ENCODE results near the gene SUGCT. TPM values are rescaled to one million over a fixed set of nuclear protein-coding genes. Genes with fewer than 3 reads are reported as not detected.

Gene SUGCT
- total and polyA plus RNA-seq, 2 of the 13 experiments (the other 11 are each of a cell fraction or from before 2014, with no cell fraction given) = 10.1 to 22.2 TPM

DNA sequence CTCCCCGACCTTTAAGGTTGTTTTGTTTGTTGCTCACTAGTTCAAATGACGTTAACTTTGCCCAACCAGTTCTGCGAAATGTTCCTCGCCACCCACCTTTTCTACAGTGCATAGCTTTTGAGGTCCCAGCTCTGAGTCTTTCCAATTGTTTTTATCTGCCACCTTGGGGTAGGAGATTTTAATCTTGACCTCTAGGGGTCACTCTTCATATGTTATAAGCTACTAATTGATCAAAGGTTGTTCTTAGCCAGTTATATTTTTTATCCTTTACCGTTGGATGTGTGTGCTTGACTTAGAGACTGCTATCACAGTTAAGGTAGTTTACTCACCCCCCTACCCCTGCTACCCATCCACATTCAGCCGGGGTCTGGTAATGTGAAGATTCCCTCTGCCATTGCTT lies 372.4 kb downstream of the SUGCT start:
- Histone ChIP-seq H2AFZ (ENCODE audit: low read length) (no peak overlapping the region), H3K9me3 (ENCODE audit: low read length) (peaks cover 5% of the 10 kb centered on the region; the same call in 1 of the 2 replicates), H3K36me3 (replicated peaks in 1 of 2; ENCODE audit: control insufficient read depth in 1 of 2, insufficient read depth in 2 of 2, low read length in 2 of 2) (no peaks in the 10 kb centered on the region), H3K4me3 (replicated peaks in 1 of 3; ENCODE audit: insufficient read depth in 1 of 3, low read depth in 2 of 3, low read length in 3 of 3) (no peak overlapping the region), H3K27ac (ENCODE audit: extremely low read length, insufficient read depth, low read length) (no peak overlapping the region), H3K79me2 (ENCODE audit: insufficient read depth, low read length) (no peaks in the 10 kb centered on the region), H3K9ac (ENCODE audit: insufficient read depth, low read depth, low read length) (no peak overlapping the region), H4K20me1 (ENCODE audit: insufficient read depth, low read length) (no peaks in the 10 kb centered on the region), H3K4me2 (ENCODE audit: low read depth, low read length) (no peak overlapping the region), H3K4me1 (ENCODE audit: insufficient read depth, low read length) (no peaks in the 10 kb centered on the region), H3K27me3 (ENCODE audit: control insufficient read depth in 1 of 2, insufficient read depth in 2 of 2, low read length in 2 of 2) (no peaks in the 10 kb centered on the region)
- TF ChIP-seq, protein P1, sequence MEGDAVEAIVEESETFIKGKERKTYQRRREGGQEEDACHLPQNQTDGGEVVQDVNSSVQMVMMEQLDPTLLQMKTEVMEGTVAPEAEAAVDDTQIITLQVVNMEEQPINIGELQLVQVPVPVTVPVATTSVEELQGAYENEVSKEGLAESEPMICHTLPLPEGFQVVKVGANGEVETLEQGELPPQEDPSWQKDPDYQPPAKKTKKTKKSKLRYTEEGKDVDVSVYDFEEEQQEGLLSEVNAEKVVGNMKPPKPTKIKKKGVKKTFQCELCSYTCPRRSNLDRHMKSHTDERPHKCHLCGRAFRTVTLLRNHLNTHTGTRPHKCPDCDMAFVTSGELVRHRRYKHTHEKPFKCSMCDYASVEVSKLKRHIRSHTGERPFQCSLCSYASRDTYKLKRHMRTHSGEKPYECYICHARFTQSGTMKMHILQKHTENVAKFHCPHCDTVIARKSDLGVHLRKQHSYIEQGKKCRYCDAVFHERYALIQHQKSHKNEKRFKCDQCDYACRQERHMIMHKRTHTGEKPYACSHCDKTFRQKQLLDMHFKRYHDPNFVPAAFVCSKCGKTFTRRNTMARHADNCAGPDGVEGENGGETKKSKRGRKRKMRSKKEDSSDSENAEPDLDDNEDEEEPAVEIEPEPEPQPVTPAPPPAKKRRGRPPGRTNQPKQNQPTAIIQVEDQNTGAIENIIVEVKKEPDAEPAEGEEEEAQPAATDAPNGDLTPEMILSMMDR (CRISPR knock-in tag; IDR thresholded peaks at IDR 0.05) = peak; percentile 47
- TF ChIP-seq YEATS4 (CRISPR knock-in tag; IDR thresholded peaks at IDR 0.05; ENCODE audit: borderline replicate concordance) = no peak
- ChIA-PET POLR2A (no interaction called here), CTCF (ENCODE audit: low intra/inter-chr PET ratio, low total read pairs) (interaction anchor here (1.4 kb wide), 1 partner anchor 98 kb away, joined by 7 read pairs; no protein-coding TSS in a partner anchor)
- in situ Hi-C loops (cut with HindIII; ENCODE audit: extremely low pct_ligation_motif_present, low pct_unique_long_range_greater_than_20kb) (no loop called here), intact Hi-C loops (cut with micrococcal nuclease; ENCODE audit: unreplicated experiment) (no loop called here)
- FAIRE-seq (no peak), ATAC-seq (no peak), DNase-seq (ENCODE audit: low spot score) (peak; percentile 9)
- BruUV-seq (replicated peaks) = no TSS peak
- WGBS (ENCODE audit: low lambda C conversion rate) = 86% methylated on average over 6 of the region's 6 CpGs

DNA sequence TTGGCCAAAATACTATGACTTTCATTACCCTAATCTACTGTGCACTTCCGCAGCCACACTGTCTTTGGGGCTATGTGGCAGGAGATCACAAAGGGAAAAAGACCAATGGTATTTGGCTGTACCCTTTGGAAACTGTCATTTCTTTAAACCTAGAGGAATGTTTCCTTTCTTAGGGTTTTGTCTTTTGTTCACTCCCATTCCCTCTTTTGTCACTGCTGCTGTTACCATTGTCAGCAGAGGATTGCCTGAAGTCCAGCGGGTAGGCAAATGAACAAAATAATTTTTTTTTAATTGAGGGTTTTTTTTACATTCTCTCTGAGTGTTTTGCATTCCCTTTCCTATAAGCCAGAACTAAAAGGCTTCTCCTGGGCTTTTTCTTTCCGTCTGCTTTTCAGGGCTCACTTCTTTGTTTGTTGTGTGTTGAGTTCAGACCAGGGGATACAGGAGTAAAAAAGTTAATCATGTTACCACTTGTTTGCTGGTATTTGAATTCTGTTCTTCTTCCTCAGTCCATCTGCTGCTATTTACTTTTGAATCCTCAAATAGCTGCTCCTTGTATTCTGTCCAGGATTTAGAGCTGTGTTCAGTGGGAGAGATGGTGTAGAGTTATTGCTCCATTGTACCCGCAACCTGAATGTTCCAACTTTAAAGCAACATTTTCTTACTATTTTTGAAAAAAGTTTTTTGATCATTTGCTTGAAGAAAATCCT lies 374.6 kb downstream of the SUGCT start:
- H3K27ac ChIP-seq (ENCODE audit: extremely low read length, insufficient read depth, low read length) = no peak overlapping the region
- no peak overlapping the region for H2AFZ ChIP-seq (ENCODE audit: low read length)
- CTCF ChIA-PET (ENCODE audit: low intra/inter-chr PET ratio, low total read pairs) = no interaction called here
- TF ChIP-seq KMT2A (CRISPR knock-in tag; IDR thresholded peaks at IDR 0.05) = no peak
- TF ChIP-seq ATF1 (CRISPR knock-in tag; IDR thresholded peaks at IDR 0.05) = no peak
- TF ChIP-seq NFIC (IDR thresholded peaks at IDR 0.05; ENCODE audit: low read length) = no peak
- no peak for TF ChIP-seq SMAD9 (CRISPR knock-in tag; IDR thresholded peaks at IDR 0.05)
- no peak for TF ChIP-seq ZNF432 (CRISPR knock-in tag; IDR thresholded peaks at IDR 0.05; ENCODE audit: borderline replicate concordance)
- TF ChIP-seq PCBP2 (optimal IDR thresholded peaks at IDR 0.05; ENCODE audit: low read depth, low read length, poor library complexity, severe bottlenecking) = no peak
- TF ChIP-seq ZSCAN29 (CRISPR knock-in tag; conservative IDR thresholded peaks at IDR 0.05) = no peak
- no peak for TF ChIP-seq SSRP1 (CRISPR knock-in tag; IDR thresholded peaks at IDR 0.05)
- TF ChIP-seq HNF4A (CRISPR knock-in tag; IDR thresholded peaks at IDR 0.05) = no peak
- TF ChIP-seq SP4 (CRISPR knock-in tag; IDR thresholded peaks at IDR 0.05) = no peak
- DNase-seq (ENCODE audit: low spot score) (no peak), FAIRE-seq (no peak), ATAC-seq (no peak)
- WGBS (ENCODE audit: low lambda C conversion rate) = 96% methylated on average over 4 of the region's 4 CpGs
- H3K4me1 ChIP-seq (ENCODE audit: insufficient read depth, low read length) = no peaks in the 10 kb centered on the region
- peaks cover 5% of the 10 kb centered on the region; the same call in 1 of the 2 replicates for H3K9me3 ChIP-seq (ENCODE audit: low read length)
- H4K20me1 ChIP-seq (ENCODE audit: insufficient read depth, low read length) = no peaks in the 10 kb centered on the region
- no peak overlapping the region for H3K4me2 ChIP-seq (ENCODE audit: low read depth, low read length)
- H3K79me2 ChIP-seq (ENCODE audit: insufficient read depth, low read length) = no peaks in the 10 kb centered on the region
- no peak overlapping the region for H3K4me3 ChIP-seq (replicated peaks in 1 of 3; ENCODE audit: insufficient read depth in 1 of 3, low read depth in 2 of 3, low read length in 3 of 3)
- no peaks in the 10 kb centered on the region for H3K36me3 ChIP-seq (replicated peaks in 1 of 2; ENCODE audit: control insufficient read depth in 1 of 2, insufficient read depth in 2 of 2, low read length in 2 of 2)
- BruUV-seq (replicated peaks) = no TSS peak
- no peak overlapping the region for H3K9ac ChIP-seq (ENCODE audit: insufficient read depth, low read depth, low read length)
- no peaks in the 10 kb centered on the region for H3K27me3 ChIP-seq (ENCODE audit: control insufficient read depth in 1 of 2, insufficient read depth in 2 of 2, low read length in 2 of 2)
- POLR2A ChIA-PET = no interaction called here
- intact Hi-C loops (cut with micrococcal nuclease; ENCODE audit: unreplicated experiment) (no loop called here), in situ Hi-C loops (cut with HindIII; ENCODE audit: extremely low pct_ligation_motif_present, low pct_unique_long_range_greater_than_20kb) (no loop called here)
